CD4-positive, alpha-beta memory T cell (primary cell): ENCODE measurements around the gene DYRK3. TPM values are rescaled to one million over a fixed set of nuclear protein-coding genes. Genes with fewer than 3 reads are reported as not detected.

Experiments
- CTCF ChIA-PET: fragments of 350-600 bp; sonication (Branson Sonifier 250); formaldehyde crosslinking; loops from one replicate; lab custom pipeline; 2021; ENCODE audit warnings: inconsistent platforms; ENCODE audit not compliant: partially characterized antibody; lab: Charles Lee
- POLR2A ChIA-PET: fragments of 350-600 bp; sonication (Branson Sonifier 250); formaldehyde crosslinking; loops from one replicate; lab custom pipeline; 2021; ENCODE audit not compliant: partially characterized antibody; lab: Charles Lee
- DNase-seq, 5 donors: peaks; one replicate each; pipeline versions ENCODE4 v3.0.0 to v3.0.0-alpha.2; 2020 to 2022; ENCODE audit warnings: mixed read lengths in 1 of 5
- H3K27ac ChIP-seq: one replicate; pipeline ENCODE4 v1.7.0; 2013; ENCODE audit warnings: low read depth, low read length
- H3K27me3 ChIP-seq: 2 replicates; pipeline ENCODE4 v1.7.0; 2013; ENCODE audit warnings: mild to moderate bottlenecking, low read length, moderate library complexity; ENCODE audit not compliant: insufficient read depth
- H3K36me3 ChIP-seq: 2 replicates; pipeline ENCODE4 v1.7.0; 2013; ENCODE audit warnings: mild to moderate bottlenecking, low read length, moderate library complexity; ENCODE audit not compliant: insufficient read depth
- H3K4me1 ChIP-seq: 2 replicates; pipeline ENCODE4 v1.7.0; 2013; ENCODE audit warnings: mild to moderate bottlenecking, low read length, moderate library complexity; ENCODE audit not compliant: insufficient read depth
- H3K4me3 ChIP-seq, 2 donors: one replicate each; pipeline ENCODE4 v1.7.0; 2013; ENCODE audit warnings: low read length in 2 of 2, mild to moderate bottlenecking in 1 of 2
- H3K9me3 ChIP-seq, 2 donors: one replicate each; pipeline ENCODE4 v1.7.0; 2013; ENCODE audit warnings: low read length in 2 of 2, control low read depth in 1 of 2; ENCODE audit not compliant: control insufficient read depth in 1 of 2
- H3K27ac Mint-ChIP-seq, 7 donors: one replicate each; pipeline ENCODE4 v1.8.0; 2020 to 2021; ENCODE audit warnings: mixed read lengths in 7 of 7, mild to moderate bottlenecking in 6 of 7, inconsistent platforms in 3 of 7, moderate library complexity in 3 of 7
- H3K27me3 Mint-ChIP-seq, 2 donors: one replicate each; pipeline ENCODE4 v1.8.0; 2020 to 2021; ENCODE audit warnings: mixed read lengths in 2 of 2
- H3K36me3 Mint-ChIP-seq, 2 donors: one replicate each; pipeline ENCODE4 v1.8.0; 2020 to 2021; ENCODE audit warnings: mixed read lengths in 2 of 2, inconsistent platforms in 1 of 2, mild to moderate bottlenecking in 1 of 2
- H3K4me1 Mint-ChIP-seq, 4 donors: one replicate each; pipeline ENCODE4 v1.8.0; 2020 to 2021; ENCODE audit warnings: mixed read lengths in 4 of 4, mild to moderate bottlenecking in 1 of 4
- H3K4me3 Mint-ChIP-seq, 8 donors: one replicate each; pipeline ENCODE4 v1.8.0; 2020 to 2021; ENCODE audit warnings: mixed read lengths in 8 of 8, mild to moderate bottlenecking in 7 of 8, moderate library complexity in 6 of 8, inconsistent platforms in 3 of 8
- H3K9me3 Mint-ChIP-seq, 8 donors: one replicate each; pipeline ENCODE4 v1.8.0; 2020 to 2021; ENCODE audit warnings: mixed read lengths in 8 of 8, mild to moderate bottlenecking in 5 of 8, inconsistent platforms in 3 of 8, moderate library complexity in 1 of 8
- intact Hi-C: fragments of 100-400 bp; cut with micrococcal nuclease; formaldehyde crosslinking; loops from one replicate; pipeline ENCODE4 v1.15.1; 2023
- polyA plus RNA-seq, 2 donors: library from polyadenylated mRNA; unstranded; fragments of 300-500 nt; fragmentation: Illumina TruSeq; gene quantifications; one replicate each; pipeline ENCODE4 v1.2.3, GENCODE V29; 2021
- total RNA-seq, 2 experiments: library from RNA; stranded (reverse); gene quantifications; one replicate each; pipeline ENCODE4 v1.2.3, GENCODE V29; 2021

DYRK3 gene
- total and polyA plus RNA-seq, 4 experiments from 2014 or later, result 0.22 to 1.2 (median 0.78) TPM; not detected in 1

- Mint-ChIP-seq H3K27ac (no peak overlapping the region), H3K9me3 (peaks cover 0 to 2% (median 0%) of the 10 kb centered on the region in 8 donors), H3K4me1 (peaks cover 0 to 2% (median 1%) of the 10 kb centered on the region in 4 donors), H3K27me3 (peaks cover 14 to 23% of the 10 kb centered on the region in 2 donors), H3K36me3 (no peaks in the 10 kb centered on the region), H3K4me3 (no peak overlapping the region)
- peaks cover 10% of the 10 kb centered on the region for H3K4me1 ChIP-seq
- ChIA-PET CTCF (interaction anchor here (0.8 to 13.5 kb wide), 6 partner anchors 9 to 325 kb away, joined by 3 to 274 read pairs (median 12); partner anchors contain the start of gene DYRK3), POLR2A (interaction anchor here (1.8 kb wide), 1 partner anchor 22 kb away, joined by 7 read pairs; the partner anchor contains the start of gene DYRK3)
- intact Hi-C loops, result loop anchor here (1.0 kb wide), 1 partner anchor 325 kb away; no protein-coding TSS in a partner anchor
- no peak for DNase-seq
- H3K27ac ChIP-seq, result no peak overlapping the region
- no peaks in the 10 kb centered on the region for H3K9me3 ChIP-seq
- H3K27me3 ChIP-seq, result peaks cover 3% of the 10 kb centered on the region
- H3K4me3 ChIP-seq, result no peak overlapping the region
- H3K36me3 ChIP-seq, result no peaks in the 10 kb centered on the region
Observed at GRCh38 chr1:206657751-206658150, 22.4 kb downstream of the DYRK3 start.

- no peaks in the 10 kb centered on the region for H3K9me3 ChIP-seq
- H3K36me3 Mint-ChIP-seq, result no peaks in the 10 kb centered on the region
- no peak overlapping the region for H3K27ac ChIP-seq
- no peak overlapping the region for H3K4me3 Mint-ChIP-seq
- H3K27ac Mint-ChIP-seq, result no peak overlapping the region
- H3K9me3 Mint-ChIP-seq, result peaks cover 0 to 2% (median 0%) of the 10 kb centered on the region in 8 donors
- intact Hi-C loops, result loop anchor here (1.0 kb wide), 1 partner anchor 324 kb away; no protein-coding TSS in a partner anchor
- peaks cover 10% of the 10 kb centered on the region for H3K4me1 ChIP-seq
- no peak overlapping the region for H3K4me3 ChIP-seq
- H3K27me3 Mint-ChIP-seq, result peaks cover 19 to 27% of the 10 kb centered on the region in 2 donors
- peaks cover 0 to 2% (median 1%) of the 10 kb centered on the region in 4 donors for H3K4me1 Mint-ChIP-seq
- CTCF ChIA-PET, result interaction anchor here (0.8 to 13.5 kb wide), 9 partner anchors 9 to 324 kb away, joined by 3 to 274 read pairs (median 6); partner anchors contain the start of gene DYRK3
- H3K36me3 ChIP-seq, result no peaks in the 10 kb centered on the region
- POLR2A ChIA-PET, result interaction anchor here (1.8 kb wide), 1 partner anchor 23 kb away, joined by 7 read pairs; the partner anchor contains the start of gene DYRK3
- peaks cover 3% of the 10 kb centered on the region for H3K27me3 ChIP-seq
- DNase-seq, result peak in 4 of 5 donors; percentile 42 to 51 (median 44)
Observed at GRCh38 chr1:206658264-206658980, 23.1 kb downstream of the DYRK3 start.

GRCh38 chr1:206658981-206659273 is 23.6 kb downstream of the DYRK3 start:
- POLR2A ChIA-PET, result no interaction called here
- no peak overlapping the region for H3K27ac ChIP-seq
- no peak for DNase-seq
- CTCF ChIA-PET, result interaction anchor here (1.0 to 13.5 kb wide), 8 partner anchors 9 to 324 kb away, joined by 3 to 274 read pairs (median 7); partner anchors contain the start of gene DYRK3
- Mint-ChIP-seq H3K27ac (no peak overlapping the region), H3K4me1 (peaks cover 0 to 2% (median 1%) of the 10 kb centered on the region in 4 donors), H3K9me3 (peaks cover 0 to 2% (median 0%) of the 10 kb centered on the region in 8 donors), H3K4me3 (no peak overlapping the region), H3K36me3 (no peaks in the 10 kb centered on the region), H3K27me3 (peaks cover 20 to 30% of the 10 kb centered on the region in 2 donors)
- H3K27me3 ChIP-seq, result peaks cover 3% of the 10 kb centered on the region
- H3K4me3 ChIP-seq, result no peak overlapping the region
- H3K9me3 ChIP-seq, result no peaks in the 10 kb centered on the region
- no peaks in the 10 kb centered on the region for H3K36me3 ChIP-seq
- intact Hi-C loops, result loop anchor here (1.0 kb wide), 1 partner anchor 323 kb away; no protein-coding TSS in a partner anchor
- peaks cover 11% of the 10 kb centered on the region for H3K4me1 ChIP-seq

GRCh38 chr1:206660136-206660535 is 24.8 kb downstream of the DYRK3 start:
- peaks cover 21 to 34% of the 10 kb centered on the region in 2 donors for H3K27me3 Mint-ChIP-seq

GRCh38 chr1:206661161-206661820 is 26.0 kb downstream of the DYRK3 start:
- Mint-ChIP-seq H3K4me1 (peaks cover 0 to 4% (median 4%) of the 10 kb centered on the region in 4 donors), H3K27me3 (peaks cover 21 to 34% of the 10 kb centered on the region in 2 donors), H3K27ac (no peak overlapping the region), H3K36me3 (no peaks in the 10 kb centered on the region), H3K4me3 (no peak overlapping the region), H3K9me3 (peaks cover 0 to 2% (median 0%) of the 10 kb centered on the region in 8 donors)
- peaks cover 3% of the 10 kb centered on the region for H3K27me3 ChIP-seq
- peaks cover 14% of the 10 kb centered on the region for H3K4me1 ChIP-seq
- no peak for DNase-seq
- no peaks in the 10 kb centered on the region for H3K36me3 ChIP-seq
- POLR2A ChIA-PET, result no interaction called here
- no peak overlapping the region for H3K27ac ChIP-seq
- no peaks in the 10 kb centered on the region for H3K9me3 ChIP-seq
- no peak overlapping the region for H3K4me3 ChIP-seq
- CTCF ChIA-PET, result interaction anchor here (0.7 to 13.5 kb wide), 6 partner anchors 9 to 200 kb away, joined by 4 to 274 read pairs (median 44); partner anchors contain the start of gene DYRK3
- intact Hi-C loops, result loop anchor here (5.0 kb wide), 1 partner anchor 184 kb away; no protein-coding TSS in a partner anchor

More at GRCh38 chr1:206660136-206660535, 24.8 kb downstream of the DYRK3 start:
- Mint-ChIP-seq H3K4me1 (peaks cover 0 to 4% (median 4%) of the 10 kb centered on the region in 4 donors), H3K9me3 (peaks cover 0 to 2% (median 0%) of the 10 kb centered on the region in 8 donors), H3K36me3 (no peaks in the 10 kb centered on the region), H3K27ac (no peak overlapping the region), H3K4me3 (no peak overlapping the region)
- no peak overlapping the region for H3K4me3 ChIP-seq
- intact Hi-C loops, result loop anchor here (5.0 kb wide), 1 partner anchor 183 kb away; no protein-coding TSS in a partner anchor
- H3K36me3 ChIP-seq, result no peaks in the 10 kb centered on the region
- H3K27ac ChIP-seq, result no peak overlapping the region
- no peak for DNase-seq
- no peaks in the 10 kb centered on the region for H3K9me3 ChIP-seq
- ChIA-PET CTCF (interaction anchor here (0.7 to 13.5 kb wide), 8 partner anchors 11 to 196 kb away, joined by 3 to 274 read pairs (median 4); partner anchors contain the start of gene DYRK3), POLR2A (no interaction called here)
- peaks cover 14% of the 10 kb centered on the region for H3K4me1 ChIP-seq
- peaks cover 3% of the 10 kb centered on the region for H3K27me3 ChIP-seq

GRCh38 chr1:206662396-206663092 is 27.2 kb downstream of the DYRK3 start:
- no peaks in the 10 kb centered on the region for H3K36me3 ChIP-seq
- H3K4me1 ChIP-seq, result peaks cover 14% of the 10 kb centered on the region
- Mint-ChIP-seq H3K9me3 (no peaks in the 10 kb centered on the region), H3K36me3 (no peaks in the 10 kb centered on the region), H3K27me3 (peaks cover 20 to 28% of the 10 kb centered on the region in 2 donors), H3K4me1 (peaks cover 0 to 5% (median 4%) of the 10 kb centered on the region in 4 donors), H3K4me3 (no peak overlapping the region), H3K27ac (no peak overlapping the region)
- intact Hi-C loops, result loop anchor here (5.0 kb wide), 1 partner anchor 185 kb away; no protein-coding TSS in a partner anchor
- H3K27me3 ChIP-seq, result peaks cover 3% of the 10 kb centered on the region
- no peak overlapping the region for H3K4me3 ChIP-seq
- no peak for DNase-seq
- no peak overlapping the region for H3K27ac ChIP-seq
- ChIA-PET POLR2A (interaction anchor here (1.6 to 2.3 kb wide), 2 partner anchors 27 to 50 kb away, joined by 3 to 13 read pairs; partner anchors contain the start of genes DYRK3 and EIF2D), CTCF (interaction anchor here (0.9 to 13.5 kb wide), 32 partner anchors 7 to 320 kb away, joined by 3 to 274 read pairs (median 14); partner anchors contain the start of genes DYRK3, EIF2D and IKBKE)
- no peaks in the 10 kb centered on the region for H3K9me3 ChIP-seq
